NB4 (cell line): ENCODE data around the gene DNAH14.
"Not testable (repeated sequence)": the region's sequence is repeated elsewhere in the genome, so short reads cannot be mapped to it uniquely, and the experiment has no call there.

Source experiments
- DNase-seq: peaks from one replicate; pipeline ENCODE4 v3.0.0; 2010; ENCODE audit warnings: low read depth
- H3K4me3 ChIP-seq: one replicate; pipeline ENCODE4 v1.5.1; 2011; ENCODE audit warnings: mild to moderate bottlenecking, low read depth, low read length, moderate library complexity
- MYC ChIP-seq: IDR thresholded peaks from 2 replicates; pipeline ENCODE4 v1.6.1; 2011; ENCODE audit warnings: low read depth, low read length
- POLR2A ChIP-seq: IDR thresholded peaks from 2 replicates; pipeline ENCODE4 v1.6.1; 2011; ENCODE audit warnings: mild to moderate bottlenecking; ENCODE audit not compliant: insufficient read length; ENCODE audit errors: extremely low read depth
- TF ChIP-seq, protein P1 (sequence below): IDR thresholded peaks from 2 replicates; pipeline ENCODE4 v1.6.1; 2011; ENCODE audit warnings: low read depth, low read length
- TF ChIP-seq, protein P2 (sequence below): IDR thresholded peaks from one replicate; pipeline ENCODE4 v1.5.1; 2012; ENCODE audit warnings: low read depth, low read length

Gene DNAH14

DNA sequence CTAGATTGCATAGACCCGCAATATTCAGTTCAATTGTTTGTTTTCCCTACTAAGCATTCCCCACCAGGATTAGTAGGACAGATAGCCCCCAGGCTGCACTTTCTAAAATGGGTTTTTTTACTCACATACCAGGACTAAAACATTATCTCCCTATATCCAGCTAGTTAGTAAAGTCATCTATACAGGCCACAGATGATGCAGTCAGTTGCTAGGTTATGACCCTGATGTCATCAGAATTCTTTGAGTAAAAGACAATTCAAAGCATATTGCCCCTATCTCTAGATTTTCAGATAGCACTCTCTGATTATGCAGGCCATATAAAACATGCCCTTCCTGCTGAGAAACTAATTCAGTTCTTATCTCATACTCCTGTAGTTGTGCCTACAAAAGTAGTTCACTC, 294.8 kb downstream of the DNAH14 start:
- TF ChIP-seq, protein P1, sequence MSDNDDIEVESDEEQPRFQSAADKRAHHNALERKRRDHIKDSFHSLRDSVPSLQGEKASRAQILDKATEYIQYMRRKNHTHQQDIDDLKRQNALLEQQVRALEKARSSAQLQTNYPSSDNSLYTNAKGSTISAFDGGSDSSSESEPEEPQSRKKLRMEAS: no peak
- TF ChIP-seq MYC: no peak
- no peak for TF ChIP-seq POLR2A
- TF ChIP-seq, protein P2, sequence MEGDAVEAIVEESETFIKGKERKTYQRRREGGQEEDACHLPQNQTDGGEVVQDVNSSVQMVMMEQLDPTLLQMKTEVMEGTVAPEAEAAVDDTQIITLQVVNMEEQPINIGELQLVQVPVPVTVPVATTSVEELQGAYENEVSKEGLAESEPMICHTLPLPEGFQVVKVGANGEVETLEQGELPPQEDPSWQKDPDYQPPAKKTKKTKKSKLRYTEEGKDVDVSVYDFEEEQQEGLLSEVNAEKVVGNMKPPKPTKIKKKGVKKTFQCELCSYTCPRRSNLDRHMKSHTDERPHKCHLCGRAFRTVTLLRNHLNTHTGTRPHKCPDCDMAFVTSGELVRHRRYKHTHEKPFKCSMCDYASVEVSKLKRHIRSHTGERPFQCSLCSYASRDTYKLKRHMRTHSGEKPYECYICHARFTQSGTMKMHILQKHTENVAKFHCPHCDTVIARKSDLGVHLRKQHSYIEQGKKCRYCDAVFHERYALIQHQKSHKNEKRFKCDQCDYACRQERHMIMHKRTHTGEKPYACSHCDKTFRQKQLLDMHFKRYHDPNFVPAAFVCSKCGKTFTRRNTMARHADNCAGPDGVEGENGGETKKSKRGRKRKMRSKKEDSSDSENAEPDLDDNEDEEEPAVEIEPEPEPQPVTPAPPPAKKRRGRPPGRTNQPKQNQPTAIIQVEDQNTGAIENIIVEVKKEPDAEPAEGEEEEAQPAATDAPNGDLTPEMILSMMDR: no peak
- H3K4me3 ChIP-seq: no peak overlapping the region
- DNase-seq: no peak

DNA sequence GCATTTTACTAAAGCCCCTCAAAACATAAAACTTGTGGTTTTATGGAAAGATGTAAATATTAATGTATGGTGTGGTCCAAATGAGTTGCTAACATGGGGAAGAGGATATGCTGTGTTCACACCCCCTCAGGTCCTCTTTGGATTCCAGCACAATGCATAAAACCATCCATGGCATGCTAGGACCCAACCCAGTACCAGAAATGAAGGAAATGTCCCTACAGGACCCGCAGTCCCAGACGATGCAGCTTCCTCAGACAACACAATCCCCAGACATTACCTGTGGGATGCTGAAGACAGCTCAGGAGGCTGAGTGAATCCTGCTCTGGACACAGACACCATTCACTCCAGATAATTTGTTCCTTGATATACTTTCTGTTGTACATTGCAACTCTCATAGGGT, 296.2 kb downstream of the DNAH14 start:
- no peak overlapping the region for H3K4me3 ChIP-seq
- DNase-seq: no peak
- no peak for TF ChIP-seq POLR2A
- TF ChIP-seq MYC: no peak
- TF ChIP-seq, protein P2: no peak
- TF ChIP-seq, protein P1: no peak

DNA sequence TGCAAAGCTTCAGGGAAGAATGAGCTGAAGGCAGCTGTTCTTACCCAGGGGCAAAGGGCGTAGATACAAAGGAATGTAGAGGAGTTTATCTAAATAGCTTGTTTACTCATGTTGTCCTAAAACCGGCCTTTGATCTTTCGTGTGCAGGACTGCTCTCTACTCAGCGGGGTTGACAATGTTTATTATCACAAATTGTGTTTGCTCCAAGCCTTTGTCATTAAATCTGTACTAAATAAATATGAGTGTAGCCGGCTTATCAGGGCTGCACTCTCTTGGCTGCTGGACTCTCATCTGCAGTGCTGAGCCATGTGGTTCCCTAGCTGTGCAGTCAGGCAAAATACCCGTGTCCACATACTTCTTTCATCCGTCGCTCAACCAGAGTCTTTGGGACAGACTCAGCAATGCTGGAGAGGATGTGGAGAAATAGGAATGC, 299.4 kb downstream of the DNAH14 start:
- no peak overlapping the region for H3K4me3 ChIP-seq
- DNase-seq: no peak
- TF ChIP-seq MYC (no peak), POLR2A (no peak)
- TF ChIP-seq, protein P2: no peak
- TF ChIP-seq, protein P1: no peak

DNA sequence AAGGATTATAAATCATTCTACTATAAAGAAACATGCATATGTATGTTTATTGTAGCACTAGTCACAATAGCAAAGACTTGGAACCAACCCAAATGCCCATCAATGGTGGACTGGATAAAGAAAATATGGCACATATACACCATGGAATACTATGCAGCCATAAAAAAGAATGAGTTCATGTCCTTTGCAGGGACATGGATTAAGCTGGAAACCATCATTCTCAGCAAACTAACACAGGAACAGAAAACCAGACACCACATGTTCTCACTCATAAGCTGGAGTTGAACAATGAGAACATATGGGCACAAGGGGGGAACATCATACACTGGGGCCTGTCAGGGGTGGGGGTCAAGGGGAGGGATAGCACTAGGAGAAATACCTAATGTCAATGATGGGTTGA, 300.0 kb downstream of the DNAH14 start:
- H3K4me3 ChIP-seq, DNase-seq: not testable (repeated sequence)

DNA sequence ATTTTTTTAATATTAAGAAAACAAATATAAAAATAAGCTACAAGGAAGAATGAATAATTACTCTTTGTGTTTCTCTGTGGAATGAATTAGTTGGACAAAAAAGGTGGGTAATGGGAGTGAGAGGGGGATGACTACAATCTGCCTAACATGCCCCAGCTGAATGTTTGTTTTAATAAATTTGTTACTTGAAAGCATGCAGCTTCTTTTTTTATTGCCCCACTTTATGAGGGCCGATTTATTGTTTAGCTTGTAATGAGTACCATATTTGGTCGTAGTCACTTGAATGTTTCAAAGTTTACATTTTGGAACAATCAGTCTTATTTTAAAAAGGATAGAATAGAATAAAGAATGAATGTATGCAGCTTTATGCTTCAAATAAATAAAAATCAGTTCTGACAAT, 301.0 kb downstream of the DNAH14 start:
- no peak for DNase-seq
- no peak for TF ChIP-seq MYC
- TF ChIP-seq POLR2A: no peak
- TF ChIP-seq, protein P2: no peak
- TF ChIP-seq, protein P1: no peak
- H3K4me3 ChIP-seq: no peak overlapping the region

DNA sequence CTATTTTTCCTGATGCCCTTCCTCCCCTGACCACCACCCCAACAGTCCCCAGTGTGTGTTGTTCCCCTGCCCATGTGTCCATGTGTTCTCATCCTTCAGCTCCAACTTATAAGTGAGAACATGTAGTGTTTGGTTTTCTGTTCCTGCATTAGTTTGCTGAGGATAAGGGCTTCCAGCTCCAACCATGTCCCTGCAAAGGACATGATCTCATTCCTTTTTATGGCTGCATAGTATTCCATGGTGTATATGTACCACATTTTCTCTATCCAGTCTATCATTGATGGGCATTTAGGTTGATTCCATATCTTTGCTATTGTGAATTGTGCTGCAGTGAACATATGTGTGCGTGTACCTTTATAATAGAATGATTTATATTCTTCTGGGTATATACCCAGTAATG, 303.5 kb downstream of the DNAH14 start:
- not testable (repeated sequence) for H3K4me3 ChIP-seq, DNase-seq

DNA sequence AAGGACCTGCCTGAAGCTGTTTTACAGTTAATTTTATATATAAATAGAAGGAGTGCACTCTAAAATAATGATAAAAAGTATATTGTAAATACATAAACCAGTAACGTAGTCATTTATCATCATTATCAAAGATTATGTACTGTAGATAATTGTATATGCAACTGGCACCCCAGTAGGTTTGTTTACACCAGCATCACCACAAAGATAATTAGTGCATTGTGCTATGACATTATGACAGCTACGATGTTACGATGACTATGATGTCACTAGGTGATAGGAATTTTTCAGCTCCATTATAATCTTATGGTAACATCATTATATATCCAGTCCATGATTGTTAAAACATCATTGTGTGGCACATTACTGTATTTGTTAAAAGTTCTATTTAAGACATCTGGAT, 313.1 kb downstream of the DNAH14 start:
- no peak overlapping the region for H3K4me3 ChIP-seq
- TF ChIP-seq MYC (no peak), POLR2A (no peak)
- TF ChIP-seq, protein P2: no peak
- TF ChIP-seq, protein P1: no peak
- no peak for DNase-seq
